Smooth muscle cell of the brain vasculature (primary cell): Measurements from ENCODE around the gene SERPINA1.
"Not testable (repeated sequence)": the region's sequence is repeated elsewhere in the genome, so short reads cannot be mapped to it uniquely, and the experiment has no call there.

Experiments
- DNase-seq: peaks from one replicate; pipeline ENCODE4 v3.0.0-alpha.2; 2012; ENCODE audit warnings: low read depth, low spot score

The SERPINA1 gene

GRCh38 chr14:94388384-94389103, at the start of gene SERPINA1:
Gene SERPINA1 (minus strand): TSS chr14:94388602. CDS start chr14:94383237, 5,365 bp downstream.
- DNase-seq = no peak

- no peak for DNase-seq
Observed at GRCh38 chr14:94428610-94429009, 40.2 kb upstream of the SERPINA1 start.

GRCh38 chr14:94427016-94427613, 38.7 kb upstream of the SERPINA1 start:
- DNase-seq = no peak

GRCh38 chr14:94426526-94426925, 38.1 kb upstream of the SERPINA1 start:
- no peak for DNase-seq

GRCh38 chr14:94424371-94424770, 36.0 kb upstream of the SERPINA1 start:
- no peak for DNase-seq

GRCh38 chr14:94423453-94424056, 35.2 kb upstream of the SERPINA1 start:
- peak; percentile 65 for DNase-seq

GRCh38 chr14:94421316-94421715, 32.9 kb upstream of the SERPINA1 start:
- DNase-seq = no peak

- DNase-seq = not testable (repeated sequence)
Observed at GRCh38 chr14:94417497-94418205, 29.2 kb upstream of the SERPINA1 start.

GRCh38 chr14:94412671-94413638, 24.6 kb upstream of the SERPINA1 start:
- DNase-seq = no peak

- DNase-seq = no peak
Observed at GRCh38 chr14:94411638-94412037, 23.2 kb upstream of the SERPINA1 start.

GRCh38 chr14:94409430-94409829, 21.0 kb upstream of the SERPINA1 start:
- not testable (repeated sequence) for DNase-seq

GRCh38 chr14:94408546-94409095, 20.2 kb upstream of the SERPINA1 start:
- no peak for DNase-seq

GRCh38 chr14:94407906-94408305, 19.5 kb upstream of the SERPINA1 start:
- no peak for DNase-seq

GRCh38 chr14:94406910-94407309, 18.5 kb upstream of the SERPINA1 start:
- no peak for DNase-seq

- DNase-seq = no peak
Observed at GRCh38 chr14:94405486-94405885, 17.1 kb upstream of the SERPINA1 start.

GRCh38 chr14:94404561-94404960, 16.2 kb upstream of the SERPINA1 start:
- no peak for DNase-seq

GRCh38 chr14:94403312-94403932, 15.0 kb upstream of the SERPINA1 start:
- no peak for DNase-seq

- DNase-seq = no peak
Observed at GRCh38 chr14:94401083-94401482, 12.7 kb upstream of the SERPINA1 start.

GRCh38 chr14:94400422-94400841, 12.0 kb upstream of the SERPINA1 start:
- no peak for DNase-seq

- DNase-seq = no peak
Observed at GRCh38 chr14:94398536-94398935, 10.1 kb upstream of the SERPINA1 start.

- DNase-seq = no peak
Observed at GRCh38 chr14:94398182-94398479, 9.7 kb upstream of the SERPINA1 start.
